Esophagus squamous epithelium (tissue), 4 donors: Measurements from ENCODE around the gene PATL2.

Experiments used
- POLR2A ChIP-seq, 4 donors: fragments of 450-650 bp; IDR thresholded peaks; one replicate each; pipeline ENCODE4 v1.6.1; 2017; ENCODE audit warnings: antibody characterized with exemption in 4 of 4, mild to moderate bottlenecking in 4 of 4, moderate library complexity in 3 of 4
- TF ChIP-seq, protein P1 (sequence below), 6 experiments: fragments of 450-650 bp in 4 of 6; fragments of 200-600 bp in 2 of 6; sonication (generic) in 2 of 6; IDR thresholded peaks; one replicate each; pipeline ENCODE4 v1.5.1; 2016 to 2019; ENCODE audit warnings: antibody characterized with exemption in 6 of 6, mild to moderate bottlenecking in 4 of 6, moderate library complexity in 4 of 6

DNA sequence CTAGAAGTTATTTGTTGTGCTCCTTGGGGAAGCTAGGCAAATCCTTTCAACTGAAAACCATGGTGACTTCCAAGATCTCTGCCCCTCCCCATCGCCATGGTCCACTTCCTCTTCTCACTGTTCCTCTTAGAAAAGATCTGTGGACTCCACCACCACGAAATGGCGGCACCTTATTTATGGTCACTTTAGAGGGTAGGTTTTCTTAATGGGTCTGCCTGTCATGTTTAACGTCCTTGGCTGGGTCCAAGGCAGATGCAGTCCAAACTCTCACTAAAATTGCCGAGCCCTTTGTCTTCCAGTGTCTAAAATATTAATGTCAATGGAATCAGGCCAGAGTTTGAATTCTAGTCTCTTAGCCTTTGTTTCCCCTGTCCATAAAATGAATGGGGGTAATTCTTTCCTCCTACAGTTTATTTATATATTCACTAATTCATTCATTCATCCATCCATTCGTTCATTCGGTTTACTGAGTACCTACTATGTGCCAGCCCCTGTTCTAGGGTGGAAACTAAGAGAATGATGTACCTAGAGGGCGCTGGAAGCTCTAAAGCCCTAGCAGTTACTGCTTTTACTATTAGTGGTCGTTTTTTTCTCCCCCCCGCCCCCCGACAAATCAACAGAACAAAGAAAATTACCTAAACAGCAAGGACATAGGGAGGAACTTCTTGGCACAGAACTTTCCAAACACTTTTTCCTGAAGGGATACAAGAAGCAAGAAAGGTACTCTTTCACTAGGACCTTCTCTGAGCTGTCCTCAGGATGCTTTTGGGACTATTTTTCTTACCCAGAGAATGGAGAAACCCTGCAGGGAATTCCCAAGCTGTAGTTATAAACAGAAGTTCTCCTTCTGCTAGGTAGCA lies 657 bp downstream of the PATL2 start:
- TF ChIP-seq, protein P1, sequence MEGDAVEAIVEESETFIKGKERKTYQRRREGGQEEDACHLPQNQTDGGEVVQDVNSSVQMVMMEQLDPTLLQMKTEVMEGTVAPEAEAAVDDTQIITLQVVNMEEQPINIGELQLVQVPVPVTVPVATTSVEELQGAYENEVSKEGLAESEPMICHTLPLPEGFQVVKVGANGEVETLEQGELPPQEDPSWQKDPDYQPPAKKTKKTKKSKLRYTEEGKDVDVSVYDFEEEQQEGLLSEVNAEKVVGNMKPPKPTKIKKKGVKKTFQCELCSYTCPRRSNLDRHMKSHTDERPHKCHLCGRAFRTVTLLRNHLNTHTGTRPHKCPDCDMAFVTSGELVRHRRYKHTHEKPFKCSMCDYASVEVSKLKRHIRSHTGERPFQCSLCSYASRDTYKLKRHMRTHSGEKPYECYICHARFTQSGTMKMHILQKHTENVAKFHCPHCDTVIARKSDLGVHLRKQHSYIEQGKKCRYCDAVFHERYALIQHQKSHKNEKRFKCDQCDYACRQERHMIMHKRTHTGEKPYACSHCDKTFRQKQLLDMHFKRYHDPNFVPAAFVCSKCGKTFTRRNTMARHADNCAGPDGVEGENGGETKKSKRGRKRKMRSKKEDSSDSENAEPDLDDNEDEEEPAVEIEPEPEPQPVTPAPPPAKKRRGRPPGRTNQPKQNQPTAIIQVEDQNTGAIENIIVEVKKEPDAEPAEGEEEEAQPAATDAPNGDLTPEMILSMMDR (IDR thresholded peaks at IDR 0.05) = peak in 3 of 6 experiments; percentile 6 to 16 (median 10)
- no peak for TF ChIP-seq POLR2A (IDR thresholded peaks at IDR 0.05)
